ENCODE measurements around the gene SCFD2.

The SCFD2 gene

GRCh38 chr4:52947401-52948056 lies 418.3 kb downstream of the SCFD2 start:
- no peak for DNase-seq

GRCh38 chr4:52946855-52947254 lies 419.0 kb downstream of the SCFD2 start:
- DNase-seq, result no peak

GRCh38 chr4:52945982-52946381 lies 419.9 kb downstream of the SCFD2 start:
- DNase-seq, result no peak

GRCh38 chr4:52945326-52945898 lies 420.4 kb downstream of the SCFD2 start:
- DNase-seq, result no peak

GRCh38 chr4:52943677-52944076 lies 422.2 kb downstream of the SCFD2 start:
- no peak for DNase-seq

- DNase-seq, result no peak
Observed at GRCh38 chr4:52942936-52943335, 422.9 kb downstream of the SCFD2 start.

GRCh38 chr4:52941450-52941849 lies 424.4 kb downstream of the SCFD2 start:
- no peak for DNase-seq

- DNase-seq, result no peak
Observed at GRCh38 chr4:52939739-52940138, 426.1 kb downstream of the SCFD2 start.

- no peak for DNase-seq
Observed at GRCh38 chr4:52939325-52939724, 426.5 kb downstream of the SCFD2 start.

- no peak for DNase-seq
Observed at GRCh38 chr4:52937829-52938228, 428.0 kb downstream of the SCFD2 start.

- no peak for DNase-seq
Observed at GRCh38 chr4:52936729-52937128, 429.1 kb downstream of the SCFD2 start.

GRCh38 chr4:52935317-52935716 lies 430.5 kb downstream of the SCFD2 start:
- DNase-seq, result no peak

GRCh38 chr4:52933738-52934137 lies 432.1 kb downstream of the SCFD2 start:
- DNase-seq, result no peak

- no peak for DNase-seq
Observed at GRCh38 chr4:52932591-52933470, 433.0 kb downstream of the SCFD2 start.

GRCh38 chr4:52931243-52931642 lies 434.6 kb downstream of the SCFD2 start:
- DNase-seq, result no peak

- no peak for DNase-seq
Observed at GRCh38 chr4:52926196-52926974, 439.5 kb downstream of the SCFD2 start.

GRCh38 chr4:52925531-52925968 lies 440.3 kb downstream of the SCFD2 start:
- DNase-seq, result no peak

GRCh38 chr4:52919461-52919860 lies 446.4 kb downstream of the SCFD2 start:
- DNase-seq, result no peak

- DNase-seq, result no peak
Observed at GRCh38 chr4:52917817-52918216, 448.0 kb downstream of the SCFD2 start.

- DNase-seq, result no peak
Observed at GRCh38 chr4:52915730-52916300, 450.0 kb downstream of the SCFD2 start.

GRCh38 chr4:52915191-52915590 lies 450.7 kb downstream of the SCFD2 start:
- no peak for DNase-seq

GRCh38 chr4:52914051-52914605 lies 451.7 kb downstream of the SCFD2 start:
- no peak for DNase-seq
